PFSK-1 (cell line): ENCODE measurements around the gene CACNA1A.

Experiments used
- POLR2AphosphoS5 ChIP-seq: IDR thresholded peaks from 2 replicates; pipeline ENCODE4 v1.6.1; 2012; ENCODE audit warnings: low read depth, mild to moderate bottlenecking, control low read depth, low read length, moderate library complexity
- SIN3A ChIP-seq: IDR thresholded peaks from 2 replicates; pipeline ENCODE4 v1.6.1; 2012; ENCODE audit warnings: mild to moderate bottlenecking, low read length, moderate library complexity, borderline replicate concordance; ENCODE audit not compliant: insufficient read depth
- TAF1 ChIP-seq: IDR thresholded peaks from 2 replicates; pipeline ENCODE4 v1.6.1; 2012; ENCODE audit warnings: low read length, control low read depth, borderline replicate concordance; ENCODE audit not compliant: insufficient read depth
- TF ChIP-seq, protein P1 (sequence below), 2 experiments: IDR thresholded peaks; 2 replicates each; pipeline versions ENCODE4 v1.6.1 to v1.8.0; 2011 to 2012; ENCODE audit warnings: low read depth in 2 of 2, low read length in 2 of 2, control low read depth in 1 of 2, inconsistent platforms in 1 of 2, mild to moderate bottlenecking in 1 of 2, moderate library complexity in 1 of 2; ENCODE audit not compliant: insufficient read depth in 1 of 2

DNA sequence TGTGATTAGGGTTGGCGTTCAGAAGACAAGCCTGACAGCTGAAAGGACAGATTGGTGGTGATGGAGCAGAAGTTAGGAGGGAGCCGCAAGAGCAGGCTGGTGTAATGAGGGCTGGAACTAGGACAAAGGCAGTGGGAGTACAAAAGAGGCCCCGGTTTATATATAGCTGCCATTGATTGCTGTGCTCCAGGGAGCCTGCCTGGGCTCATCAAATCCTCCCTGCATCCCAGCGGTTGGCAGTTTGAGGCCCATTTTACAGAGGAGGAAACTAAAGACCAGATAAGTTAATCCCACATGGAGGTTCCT lies 123.7 kb downstream of the CACNA1A start:
- no peak for TF ChIP-seq TAF1
- no peak for TF ChIP-seq POLR2AphosphoS5
- TF ChIP-seq, protein P1, sequence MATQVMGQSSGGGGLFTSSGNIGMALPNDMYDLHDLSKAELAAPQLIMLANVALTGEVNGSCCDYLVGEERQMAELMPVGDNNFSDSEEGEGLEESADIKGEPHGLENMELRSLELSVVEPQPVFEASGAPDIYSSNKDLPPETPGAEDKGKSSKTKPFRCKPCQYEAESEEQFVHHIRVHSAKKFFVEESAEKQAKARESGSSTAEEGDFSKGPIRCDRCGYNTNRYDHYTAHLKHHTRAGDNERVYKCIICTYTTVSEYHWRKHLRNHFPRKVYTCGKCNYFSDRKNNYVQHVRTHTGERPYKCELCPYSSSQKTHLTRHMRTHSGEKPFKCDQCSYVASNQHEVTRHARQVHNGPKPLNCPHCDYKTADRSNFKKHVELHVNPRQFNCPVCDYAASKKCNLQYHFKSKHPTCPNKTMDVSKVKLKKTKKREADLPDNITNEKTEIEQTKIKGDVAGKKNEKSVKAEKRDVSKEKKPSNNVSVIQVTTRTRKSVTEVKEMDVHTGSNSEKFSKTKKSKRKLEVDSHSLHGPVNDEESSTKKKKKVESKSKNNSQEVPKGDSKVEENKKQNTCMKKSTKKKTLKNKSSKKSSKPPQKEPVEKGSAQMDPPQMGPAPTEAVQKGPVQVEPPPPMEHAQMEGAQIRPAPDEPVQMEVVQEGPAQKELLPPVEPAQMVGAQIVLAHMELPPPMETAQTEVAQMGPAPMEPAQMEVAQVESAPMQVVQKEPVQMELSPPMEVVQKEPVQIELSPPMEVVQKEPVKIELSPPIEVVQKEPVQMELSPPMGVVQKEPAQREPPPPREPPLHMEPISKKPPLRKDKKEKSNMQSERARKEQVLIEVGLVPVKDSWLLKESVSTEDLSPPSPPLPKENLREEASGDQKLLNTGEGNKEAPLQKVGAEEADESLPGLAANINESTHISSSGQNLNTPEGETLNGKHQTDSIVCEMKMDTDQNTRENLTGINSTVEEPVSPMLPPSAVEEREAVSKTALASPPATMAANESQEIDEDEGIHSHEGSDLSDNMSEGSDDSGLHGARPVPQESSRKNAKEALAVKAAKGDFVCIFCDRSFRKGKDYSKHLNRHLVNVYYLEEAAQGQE (IDR thresholded peaks at IDR 0.05; ENCODE audit: insufficient read depth in 1 of 2, low read depth in 2 of 2, low read length in 2 of 2): no peak
- TF ChIP-seq SIN3A: no peak
